Measurements from ENCODE around the gene TBC1D23. TPM values are rescaled to one million over a fixed set of nuclear protein-coding genes. Genes with fewer than 3 reads are reported as not detected.
"Not testable (repeated sequence)": the region's sequence is repeated elsewhere in the genome, so short reads cannot be mapped to it uniquely, and the experiment has no call there.

TBC1D23 gene
- total RNA-seq, 1 donor from 2014 or later, result 35.3 TPM

DNA sequence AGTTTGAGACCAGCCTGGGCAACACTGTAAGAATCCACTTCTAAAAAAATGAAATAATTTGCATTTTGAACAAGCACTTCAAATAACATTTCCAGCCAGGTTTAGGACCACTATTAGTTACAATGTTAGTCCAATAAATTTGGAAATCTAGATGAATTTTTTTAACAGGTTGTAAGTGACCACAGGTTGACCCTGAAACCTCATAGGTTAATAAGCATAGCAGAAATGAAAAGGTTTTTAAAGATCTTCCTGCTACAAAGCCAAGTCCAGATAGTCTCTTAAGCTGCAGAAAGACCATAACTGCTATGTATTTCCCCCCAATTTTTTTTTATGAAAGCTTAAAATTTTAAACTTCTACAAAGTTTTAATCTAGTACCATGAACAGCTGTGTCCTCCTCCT lies 72.3 kb downstream of the TBC1D23 start:
- no peak overlapping the region for H3K27ac Mint-ChIP-seq (ENCODE audit: unreplicated experiment)
- TF ChIP-seq, protein P1, sequence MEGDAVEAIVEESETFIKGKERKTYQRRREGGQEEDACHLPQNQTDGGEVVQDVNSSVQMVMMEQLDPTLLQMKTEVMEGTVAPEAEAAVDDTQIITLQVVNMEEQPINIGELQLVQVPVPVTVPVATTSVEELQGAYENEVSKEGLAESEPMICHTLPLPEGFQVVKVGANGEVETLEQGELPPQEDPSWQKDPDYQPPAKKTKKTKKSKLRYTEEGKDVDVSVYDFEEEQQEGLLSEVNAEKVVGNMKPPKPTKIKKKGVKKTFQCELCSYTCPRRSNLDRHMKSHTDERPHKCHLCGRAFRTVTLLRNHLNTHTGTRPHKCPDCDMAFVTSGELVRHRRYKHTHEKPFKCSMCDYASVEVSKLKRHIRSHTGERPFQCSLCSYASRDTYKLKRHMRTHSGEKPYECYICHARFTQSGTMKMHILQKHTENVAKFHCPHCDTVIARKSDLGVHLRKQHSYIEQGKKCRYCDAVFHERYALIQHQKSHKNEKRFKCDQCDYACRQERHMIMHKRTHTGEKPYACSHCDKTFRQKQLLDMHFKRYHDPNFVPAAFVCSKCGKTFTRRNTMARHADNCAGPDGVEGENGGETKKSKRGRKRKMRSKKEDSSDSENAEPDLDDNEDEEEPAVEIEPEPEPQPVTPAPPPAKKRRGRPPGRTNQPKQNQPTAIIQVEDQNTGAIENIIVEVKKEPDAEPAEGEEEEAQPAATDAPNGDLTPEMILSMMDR (IDR thresholded peaks at IDR 0.05), result no peak
- no peaks in the 10 kb centered on the region for H3K9me3 Mint-ChIP-seq (ENCODE audit: unreplicated experiment)
- no peaks in the 10 kb centered on the region for H3K27me3 Mint-ChIP-seq (ENCODE audit: unreplicated experiment)
- peaks cover under 1% of the 10 kb centered on the region for H3K36me3 Mint-ChIP-seq (ENCODE audit: unreplicated experiment)
- H3K4me1 Mint-ChIP-seq (ENCODE audit: unreplicated experiment), result peaks cover 19% of the 10 kb centered on the region
- H3K4me3 Mint-ChIP-seq (ENCODE audit: unreplicated experiment), result no peak overlapping the region
- no peak for DNase-seq (ENCODE audit: extremely low spot score, unreplicated experiment)

DNA sequence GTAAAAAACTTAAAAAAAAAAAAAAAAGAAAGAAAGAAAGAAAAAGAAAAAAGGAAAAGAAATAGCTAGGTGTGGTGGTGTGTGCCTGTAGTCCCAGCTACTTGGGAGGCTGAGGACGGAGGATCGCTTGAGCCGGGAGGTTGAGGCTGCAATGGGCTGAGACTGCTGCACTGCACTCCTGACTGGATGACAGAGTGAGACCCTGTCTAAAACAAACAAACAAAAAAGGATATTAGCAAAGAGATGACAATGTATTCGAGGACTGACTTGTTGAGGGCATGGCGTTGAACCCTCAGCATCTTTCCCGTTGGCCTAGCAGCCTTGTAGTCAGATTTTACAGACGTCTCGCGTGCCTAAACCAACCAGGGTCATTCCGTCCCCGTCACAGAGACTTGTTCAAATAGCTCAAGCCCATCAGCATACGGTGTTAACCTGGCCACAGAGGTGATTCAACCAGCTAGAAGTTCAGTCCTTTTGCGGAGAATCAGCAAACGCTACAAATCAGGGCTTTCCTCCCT lies 73.2 kb downstream of the TBC1D23 start:
- Mint-ChIP-seq H3K27ac (ENCODE audit: unreplicated experiment) (peak overlapping the region; percentile 68), H3K36me3 (ENCODE audit: unreplicated experiment) (peaks cover 3% of the 10 kb centered on the region), H3K27me3 (ENCODE audit: unreplicated experiment) (no peaks in the 10 kb centered on the region), H3K4me3 (ENCODE audit: unreplicated experiment) (peak overlapping the region; percentile 79), H3K9me3 (ENCODE audit: unreplicated experiment) (no peaks in the 10 kb centered on the region), H3K4me1 (ENCODE audit: unreplicated experiment) (peaks cover 19% of the 10 kb centered on the region)
- TF ChIP-seq, protein P1 (IDR thresholded peaks at IDR 0.05), result no peak
- no peak for DNase-seq (ENCODE audit: extremely low spot score, unreplicated experiment)

DNA sequence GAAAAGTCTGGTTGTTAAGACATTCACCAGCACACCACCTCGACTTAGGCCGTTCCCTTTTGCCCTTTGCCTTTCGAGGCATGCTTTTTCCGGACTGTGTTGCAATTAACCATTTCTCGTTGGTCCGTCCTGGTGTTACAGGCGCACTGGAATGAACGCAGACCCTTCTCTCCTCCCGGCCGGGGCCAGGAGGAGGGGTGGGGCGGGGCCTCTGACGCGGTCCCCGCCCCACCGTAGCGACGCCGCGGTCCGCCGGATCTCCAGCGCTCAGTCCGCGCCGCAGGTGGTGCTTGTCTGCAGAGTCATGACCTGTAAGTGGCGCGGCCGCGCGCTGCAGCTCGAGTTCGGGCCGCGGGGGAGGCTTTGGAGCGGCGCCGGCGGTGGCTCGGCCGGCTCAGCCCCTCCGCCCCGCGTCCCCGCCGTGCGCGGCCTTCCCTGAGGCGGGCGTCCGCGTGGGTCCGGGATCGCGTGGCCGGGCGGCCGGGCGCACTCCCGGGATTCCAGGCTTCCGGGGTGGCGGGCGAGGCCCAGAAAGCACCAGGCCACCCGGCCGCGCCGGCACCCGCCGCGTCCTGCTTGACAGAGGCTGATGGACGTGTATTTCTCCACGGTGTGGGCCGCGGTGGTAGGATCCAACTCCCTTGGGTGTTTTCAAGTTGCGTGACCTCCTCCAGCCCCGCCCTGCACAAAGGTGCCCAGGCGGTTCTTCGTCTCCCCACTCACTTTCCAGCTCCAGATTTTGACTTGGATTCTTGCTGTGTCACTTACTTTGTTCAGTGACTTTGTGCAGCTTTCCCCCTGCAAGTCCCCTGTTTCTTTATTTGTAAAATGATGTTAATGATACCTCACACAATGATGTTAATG lies 73.9 kb downstream of the TBC1D23 start, which contains the start of gene NIT2:
Gene NIT2 (plus strand): TSS at position 270 of the 864 bp plus-strand sequence. CDS start 35 bp downstream, at position 305.
- H3K9me3 Mint-ChIP-seq (ENCODE audit: unreplicated experiment), result no peaks in the 10 kb centered on the region
- H3K4me3 Mint-ChIP-seq (ENCODE audit: unreplicated experiment), result peak within 1 kb of the TSS; percentile 80
- peak within 1 kb of the TSS; percentile 94 for H3K27ac Mint-ChIP-seq (ENCODE audit: unreplicated experiment)
- DNase-seq (ENCODE audit: extremely low spot score, unreplicated experiment), result peak; percentile 92
- H3K27me3 Mint-ChIP-seq (ENCODE audit: unreplicated experiment), result no peaks in the 10 kb centered on the region
- H3K36me3 Mint-ChIP-seq (ENCODE audit: unreplicated experiment), result peaks cover 8% of the 10 kb centered on the region
- TF ChIP-seq, protein P1 (IDR thresholded peaks at IDR 0.05), result no peak
- peaks cover 19% of the 10 kb centered on the region for H3K4me1 Mint-ChIP-seq (ENCODE audit: unreplicated experiment)

DNA sequence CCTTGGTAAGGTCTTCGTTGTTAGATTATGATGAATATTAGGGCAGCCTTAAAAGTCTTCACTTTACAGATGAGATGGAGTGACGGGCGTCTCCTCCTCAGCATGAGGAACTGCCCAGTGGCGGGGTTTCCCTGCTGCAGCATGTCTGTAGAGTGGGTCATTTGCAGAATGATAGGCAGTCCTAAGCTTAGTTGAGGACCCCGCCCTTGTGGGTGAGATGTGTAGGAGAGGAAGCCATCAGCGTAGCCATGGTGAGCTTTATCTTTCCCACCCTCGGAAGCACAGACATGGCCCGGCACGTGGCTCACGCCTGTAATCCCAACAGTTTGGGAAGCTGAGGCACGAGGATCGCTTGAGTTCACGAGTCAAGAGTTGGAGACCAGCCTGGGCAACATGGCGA lies 74.6 kb downstream of the TBC1D23 start:
- Mint-ChIP-seq H3K4me1 (ENCODE audit: unreplicated experiment) (peaks cover 19% of the 10 kb centered on the region), H3K27ac (ENCODE audit: unreplicated experiment) (peak overlapping the region; percentile 94), H3K27me3 (ENCODE audit: unreplicated experiment) (no peaks in the 10 kb centered on the region), H3K36me3 (ENCODE audit: unreplicated experiment) (peaks cover 9% of the 10 kb centered on the region), H3K4me3 (ENCODE audit: unreplicated experiment) (peak overlapping the region; percentile 80), H3K9me3 (ENCODE audit: unreplicated experiment) (no peaks in the 10 kb centered on the region)
- TF ChIP-seq, protein P1 (IDR thresholded peaks at IDR 0.05), result no peak
- no peak for DNase-seq (ENCODE audit: extremely low spot score, unreplicated experiment)

DNA sequence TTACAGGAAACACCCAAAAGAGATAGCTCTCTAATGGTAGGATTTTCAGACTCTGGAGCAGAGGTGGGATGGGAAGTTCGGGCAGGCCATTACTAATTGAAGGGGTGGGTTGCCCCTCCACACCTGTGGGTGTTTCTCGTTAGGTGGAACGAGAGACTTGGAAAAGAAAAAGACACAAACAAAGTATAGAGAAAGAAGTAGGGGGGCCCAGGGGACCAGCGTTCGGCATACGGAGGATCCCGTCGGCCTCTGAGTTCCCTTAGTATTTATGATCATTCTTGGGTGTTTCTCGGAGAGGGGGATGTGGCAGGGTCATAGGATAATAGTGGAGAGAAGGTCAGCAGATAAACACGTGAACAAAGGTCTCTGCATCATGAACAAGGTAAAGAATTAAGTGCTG lies 75.4 kb downstream of the TBC1D23 start:
- not testable (repeated sequence) for H3K4me3 Mint-ChIP-seq (ENCODE audit: unreplicated experiment)

More for the DNA sequence above, 75.4 kb downstream of the TBC1D23 start:
- H3K4me1 Mint-ChIP-seq (ENCODE audit: unreplicated experiment), result peaks cover 19% of the 10 kb centered on the region
- H3K9me3 Mint-ChIP-seq (ENCODE audit: unreplicated experiment); DNase-seq (ENCODE audit: extremely low spot score, unreplicated experiment); H3K27me3 Mint-ChIP-seq (ENCODE audit: unreplicated experiment): not testable (repeated sequence)
- peak overlapping the region; percentile 29 for H3K27ac Mint-ChIP-seq (ENCODE audit: unreplicated experiment)
- peaks cover 16% of the 10 kb centered on the region for H3K36me3 Mint-ChIP-seq (ENCODE audit: unreplicated experiment)

All from osteocyte (in vitro differentiated cells).